Muscle layer of colon (tissue), 2 donors: ENCODE data around the gene MAST2.

Experiments used
- H3K27ac ChIP-seq: one replicate; pipeline ENCODE4 v1.7.0; 2013; ENCODE audit warnings: low read depth, mild to moderate bottlenecking, low read length, moderate library complexity
- H3K27me3 ChIP-seq, 2 donors: one replicate each; pipeline ENCODE4 v1.7.0; 2013; ENCODE audit warnings: low read length in 2 of 2, mild to moderate bottlenecking in 2 of 2; ENCODE audit not compliant: insufficient read depth in 2 of 2, control insufficient read depth in 1 of 2
- H3K36me3 ChIP-seq: one replicate; pipeline ENCODE4 v1.7.0; 2013; ENCODE audit warnings: mild to moderate bottlenecking, low read length; ENCODE audit not compliant: insufficient read depth
- H3K4me1 ChIP-seq: one replicate; pipeline ENCODE4 v1.7.0; 2013; ENCODE audit warnings: mild to moderate bottlenecking, low read length; ENCODE audit not compliant: insufficient read depth
- H3K4me3 ChIP-seq, 2 donors: one replicate each; pipeline ENCODE4 v1.7.0; 2013; ENCODE audit warnings: low read length in 2 of 2, low read depth in 1 of 2, mild to moderate bottlenecking in 1 of 2, moderate library complexity in 1 of 2
- H3K9ac ChIP-seq: one replicate; pipeline ENCODE4 v1.7.0; 2013; ENCODE audit warnings: low read length
- H3K9me3 ChIP-seq: one replicate; pipeline ENCODE4 v1.7.0; 2013; ENCODE audit warnings: mild to moderate bottlenecking, low read length
- donor health status: abdominal sarcoma.
- donor health status: Adenocarcinoma of cecum.

MAST2 gene

DNA sequence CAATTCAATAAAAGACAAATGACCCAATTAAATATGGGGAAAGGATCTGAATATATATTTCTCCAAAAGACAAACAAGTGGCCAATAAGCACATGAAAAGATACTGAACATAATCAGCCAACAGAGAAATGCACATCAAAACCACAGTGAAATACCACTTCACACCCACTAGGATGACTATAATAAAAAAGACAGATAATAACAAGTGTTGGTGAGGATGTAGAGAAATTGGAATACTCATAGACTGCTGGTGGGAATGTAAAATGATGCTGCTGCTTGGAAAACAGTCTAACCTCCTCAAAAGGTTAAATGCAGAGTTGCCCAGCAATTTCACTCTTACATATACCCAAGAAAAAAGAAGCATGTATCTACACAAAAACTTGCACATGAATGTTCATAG, 280.2 kb downstream of the MAST2 start:
- Histone ChIP-seq H3K9ac (no peak overlapping the region), H3K27me3 (no peaks in the 10 kb centered on the region), H3K27ac (no peak overlapping the region), H3K4me3 (no peak overlapping the region), H3K9me3 (no peaks in the 10 kb centered on the region), H3K36me3 (no peaks in the 10 kb centered on the region), H3K4me1 (no peaks in the 10 kb centered on the region)

- H3K27ac ChIP-seq: no peak overlapping the region
- H3K36me3 ChIP-seq: no peaks in the 10 kb centered on the region
- H3K4me3 ChIP-seq: no peak overlapping the region
- H3K9me3 ChIP-seq: no peaks in the 10 kb centered on the region
- H3K27me3 ChIP-seq: no peaks in the 10 kb centered on the region
- no peaks in the 10 kb centered on the region for H3K4me1 ChIP-seq
- H3K9ac ChIP-seq: no peak overlapping the region
Observed at GRCh38 chr1:46084553-46085451, 281.4 kb downstream of the MAST2 start.
